A549 (cell line): ENCODE results near the gene EFHD1. TPM values are rescaled to one million over a fixed set of nuclear protein-coding genes. Genes with fewer than 3 reads are reported as not detected.
"Not testable (repeated sequence)": the region's sequence is repeated elsewhere in the genome, so short reads cannot be mapped to it uniquely, and the experiment has no call there.

Source experiments
- ATAC-seq, 2 experiments: fragments of 200-7000 bp in 1 of 2; fragments of >200 bp in 1 of 2; cut with Nextera tagmentation in 1 of 2; cut with Tn5 transposase in 1 of 2; 3 replicates each; pipeline versions ENCODE4 v1.8.0 to v1.9.1; 2018 to 2020; ENCODE audit warnings: mild to moderate bottlenecking in 1 of 2, moderate library complexity in 1 of 2
- CTCF ChIA-PET: fragments of 300-600 bp; sonication (Branson Sonifier 250); formaldehyde crosslinking; extraction: SDS; loops from one replicate; lab custom pipeline; 2021; ENCODE audit warnings: antibody characterized with exemption, inconsistent platforms; lab: Yijun Ruan, JAX
- POLR2A ChIA-PET: fragments of 350-600 bp; formaldehyde crosslinking; extraction: SDS; loops from one replicate; lab custom pipeline; 2021; ENCODE audit warnings: antibody characterized with exemption, inconsistent platforms; lab: Yijun Ruan, JAX
- DNase-seq, 2 experiments: peaks; one replicate each; pipeline versions ENCODE4 v3.0.0 to v3.0.0-alpha.2; 2011 to 2016; ENCODE audit warnings: low read depth in 1 of 2, low spot score in 1 of 2
- FAIRE-seq: peaks from 2 replicates; lab custom pipeline; 2011; peaks lifted over from hg19 to GRCh38; lab: Jason Lieb, UNC
- H3K27ac ChIP-seq, 2 experiments: fragments of >200 bp; sonication (Bioruptor Twin); formaldehyde crosslinking; 3 replicates each; pipeline ENCODE4 v1.5.1; 2016 to 2017
- H3K4me1 ChIP-seq: fragments of >200 bp; sonication (Bioruptor Twin); formaldehyde crosslinking; 3 replicates; pipeline ENCODE4 v1.6.1; 2016
- H3K4me2 ChIP-seq: fragments of >200 bp; sonication (Bioruptor Twin); formaldehyde crosslinking; 3 replicates; pipeline ENCODE4 v1.6.1; 2016
- H3K4me3 ChIP-seq: fragments of >200 bp; sonication (Bioruptor Twin); formaldehyde crosslinking; 3 replicates; pipeline ENCODE4 v1.5.1; 2016
- H3K9me3 ChIP-seq: fragments of >200 bp; sonication (Bioruptor Twin); formaldehyde crosslinking; 3 replicates; pipeline ENCODE4 v1.6.1; 2016
- ATOH8 ChIP-seq: fragments of 250-450 bp; sonication (Bioruptor Pico); IDR thresholded peaks from 2 replicates; pipeline ENCODE4 v1.5.0; 2020; ENCODE audit warnings: low read depth, mild to moderate bottlenecking, moderate library complexity
- BHLHE40 ChIP-seq: IDR thresholded peaks from 2 replicates; pipeline ENCODE4 v1.6.1; 2012; ENCODE audit warnings: low read depth, low read length, inconsistent platforms
- CBX2 ChIP-seq: fragments of 200-600 bp; sonication (generic); IDR thresholded peaks from 2 replicates; pipeline ENCODE4 v1.6.1; 2016; ENCODE audit warnings: low read depth, mild to moderate bottlenecking, borderline replicate concordance
- CBX8 ChIP-seq: fragments of 200-600 bp; sonication (generic); IDR thresholded peaks from 2 replicates; pipeline ENCODE4 v1.6.1; 2016
- CHD4 ChIP-seq: fragments of 200-600 bp; sonication (generic); IDR thresholded peaks from 2 replicates; pipeline ENCODE4 v1.6.1; 2016; ENCODE audit warnings: antibody characterized with exemption, mild to moderate bottlenecking, borderline replicate concordance
- E2F6 ChIP-seq: IDR thresholded peaks from 2 replicates; pipeline ENCODE4 v1.6.1; 2012; ENCODE audit warnings: low read depth, borderline replicate concordance
- FOSL2 ChIP-seq, 2 experiments: fragments of 450-650 bp in 1 of 2; fragments of >200 bp in 1 of 2; sonication (Bioruptor Twin) in 1 of 2; formaldehyde crosslinking; IDR thresholded peaks; 2 replicates each; pipeline versions ENCODE4 v1.5.0 to v1.6.1; 2016 to 2020; ENCODE audit warnings: mild to moderate bottlenecking in 1 of 2, moderate library complexity in 1 of 2
- MAFK ChIP-seq: fragments of 450-650 bp; IDR thresholded peaks from 2 replicates; pipeline ENCODE4 v1.6.1; 2014; ENCODE audit not compliant: partially characterized antibody
- MAX ChIP-seq: IDR thresholded peaks from 2 replicates; pipeline ENCODE4 v1.6.1; 2012
- MYC ChIP-seq: IDR thresholded peaks from 2 replicates; pipeline ENCODE4 v1.6.1; 2012; ENCODE audit warnings: mild to moderate bottlenecking, inconsistent platforms, low read length, improper control_type of control experiment, borderline replicate concordance
- PBX3 ChIP-seq: IDR thresholded peaks from 2 replicates; pipeline ENCODE4 v1.6.1; 2012
- POLR2A ChIP-seq: IDR thresholded peaks from 2 replicates; pipeline ENCODE4 v1.6.1; 2012; ENCODE audit warnings: mild to moderate bottlenecking, low read length
- RAD21 ChIP-seq, 2 experiments: fragments of >200 bp in 1 of 2; sonication (Bioruptor Twin) in 1 of 2; formaldehyde crosslinking in 1 of 2; IDR thresholded peaks in 1 of 2; conservative IDR thresholded peaks in 1 of 2; 2 replicates in 1 of 2; 3 replicates in 1 of 2; pipeline ENCODE4 v1.6.1; 2012 to 2018; ENCODE audit warnings: inconsistent platforms in 1 of 2
- RARB ChIP-seq: fragments of 250-450 bp; sonication (Bioruptor Pico); IDR thresholded peaks from 2 replicates; pipeline ENCODE4 v1.8.0; 2021; ENCODE audit warnings: mild to moderate bottlenecking, moderate library complexity
- REST ChIP-seq: fragments of 200-600 bp; sonication (generic); IDR thresholded peaks from 2 replicates; pipeline ENCODE4 v1.6.1; 2016; ENCODE audit warnings: antibody characterized with exemption, mild to moderate bottlenecking, moderate library complexity
- RFX5 ChIP-seq: fragments of 450-650 bp; IDR thresholded peaks from 2 replicates; pipeline ENCODE4 v1.7.1; 2014; ENCODE audit warnings: antibody characterized with exemption, mild to moderate bottlenecking, moderate library complexity
- RNF2 ChIP-seq: fragments of 200-600 bp; sonication (generic); IDR thresholded peaks from 2 replicates; pipeline ENCODE4 v1.6.1; 2016; ENCODE audit warnings: low read depth, mild to moderate bottlenecking, antibody characterized with exemption, moderate library complexity, borderline replicate concordance
- SMC3 ChIP-seq: fragments of >200 bp; sonication (Bioruptor Twin); formaldehyde crosslinking; IDR thresholded peaks from 3 replicates; pipeline ENCODE4 v1.6.1; 2018; ENCODE audit warnings: inconsistent platforms
- ZFP36 ChIP-seq: fragments of 450-650 bp; IDR thresholded peaks from 2 replicates; pipeline ENCODE4 v1.6.1; 2014; ENCODE audit warnings: borderline replicate concordance; ENCODE audit not compliant: partially characterized antibody
- WGBS: methylation state at CpG from one replicate; pipeline ENCODE4 v1.1.6; 2017; ENCODE audit errors: missing lambda C conversion rate; 5-methylcytosine and 5-hydroxymethylcytosine counted together
- polyA plus RNA-seq, 4 experiments: library from polyadenylated mRNA; depleted of rRNA in 3 of 4; stranded (reverse); fragments of >200 nt; fragmentation: RNase III in 1 of 4; extraction: RNeasy Plus Mini Kit Qiagen cat#74134 plus additional on column Dnase treatment in 1 of 4; gene quantifications; 2 replicates in 3 of 4; 3 replicates in 1 of 4; pipeline ENCODE4 v1.2.3, GENCODE V29; 2011 to 2017

Gene EFHD1
- polyA plus RNA-seq, 2 of the 4 experiments (the other 2 are of a cell fraction) = 1.5 to 2.3 TPM

GRCh38 chr2:232714969-232715368, 81.6 kb downstream of the EFHD1 start:
- Histone ChIP-seq H3K4me2 (no peak overlapping the region), H3K27ac (no peak overlapping the region), H3K4me1 (no peaks in the 10 kb centered on the region), H3K4me3 (no peak overlapping the region), H3K9me3 (no peaks in the 10 kb centered on the region)
- TF ChIP-seq CHD4 (no peak), POLR2A (no peak), ATOH8 (CRISPR knock-in tag) (no peak), PBX3 (no peak), BHLHE40 (no peak), MAX (no peak), MYC (no peak), RFX5 (no peak), RAD21 (conservative IDR thresholded peaks at IDR 0.05 in 1 of 2, IDR thresholded peaks at IDR 0.05 in 1 of 2) (no peak), ZFP36 (no peak), RNF2 (no peak), REST (no peak), CBX8 (no peak), FOSL2 (IDR thresholded peaks at IDR 0.05) (no peak), FOSL2 (CRISPR knock-in tag; IDR thresholded peaks at IDR 0.05) (no peak), RARB (CRISPR knock-in tag) (no peak)
- 86% methylated on average over 3 of the region's 3 CpGs for WGBS
- FAIRE-seq = no peak
- ATAC-seq = no peak
- POLR2A ChIA-PET = no interaction called here
- CTCF ChIA-PET = interaction anchor here (0.7 kb wide), 1 partner anchor 109 kb away, joined by 3 read pairs; no protein-coding TSS in a partner anchor
- no peak for DNase-seq

GRCh38 chr2:232720056-232720455, 86.7 kb downstream of the EFHD1 start:
- CTCF ChIA-PET = interaction anchor here (1.1 to 2.6 kb wide), 2 partner anchors 8 to 12 kb away, joined by 3 to 8 read pairs; no protein-coding TSS in a partner anchor
- FAIRE-seq, POLR2A ChIA-PET, H3K4me3 ChIP-seq, H3K4me2 ChIP-seq, H3K9me3 ChIP-seq, H3K4me1 ChIP-seq, H3K27ac ChIP-seq, ATAC-seq, DNase-seq: not testable (repeated sequence)

- no peaks in the 10 kb centered on the region for H3K9me3 ChIP-seq
- TF ChIP-seq MAFK = no peak
- TF ChIP-seq SMC3 = no peak
- TF ChIP-seq E2F6 = no peak
- no peak for TF ChIP-seq CBX2
- H3K4me3 ChIP-seq = no peak overlapping the region
- H3K4me2 ChIP-seq = no peak overlapping the region
- DNase-seq = no peak
- 78% methylated on average over 2 of the region's 2 CpGs for WGBS
- ChIA-PET CTCF (no interaction called here), POLR2A (no interaction called here)
- ATAC-seq = no peak
- H3K27ac ChIP-seq = no peak overlapping the region
- H3K4me1 ChIP-seq = no peaks in the 10 kb centered on the region
- FAIRE-seq = no peak
These were observed 87.9 kb downstream of the EFHD1 start for GRCh38 chr2:232721261-232721660.
